MM.1S (cell line): ENCODE data around the gene HSF4.

Experiments used
- DNase-seq: peaks from one replicate; pipeline ENCODE4 v3.0.0-alpha.2; 2015
- H2AFZ ChIP-seq: fragments of 300-600 bp; sonication (generic); 2 replicates; pipeline ENCODE4 v1.6.0; 2016; ENCODE audit warnings: antibody characterized with exemption, low read length
- H3F3A ChIP-seq: fragments of 300-600 bp; sonication (generic); 2 replicates; pipeline ENCODE4 v1.6.1; 2016; ENCODE audit warnings: mild to moderate bottlenecking, antibody characterized with exemption, low read length, moderate library complexity, mixed read lengths; ENCODE audit not compliant: insufficient read depth
- H3K27ac ChIP-seq: fragments of 300-600 bp; sonication (generic); 2 replicates; pipeline ENCODE4 v1.5.1; 2016; ENCODE audit warnings: mild to moderate bottlenecking, low read length
- H3K27me3 ChIP-seq: fragments of 300-600 bp; sonication (generic); replicated peaks from 2 replicates; pipeline ENCODE4 v1.6.0; 2016; ENCODE audit warnings: low read length; ENCODE audit not compliant: insufficient read depth
- H3K36me3 ChIP-seq: fragments of 300-600 bp; sonication (generic); replicated peaks from 2 replicates; pipeline ENCODE4 v1.6.1; 2016; ENCODE audit warnings: mild to moderate bottlenecking, low read length, mixed read lengths; ENCODE audit not compliant: insufficient read depth
- H3K4me1 ChIP-seq: fragments of 300-600 bp; sonication (generic); 2 replicates; pipeline ENCODE4 v1.6.1; 2016; ENCODE audit warnings: low read length, mixed read lengths
- H3K4me2 ChIP-seq: fragments of 300-600 bp; sonication (generic); 2 replicates; pipeline ENCODE4 v1.6.0; 2016; ENCODE audit warnings: low read depth, low read length
- H3K4me3 ChIP-seq: fragments of 300-600 bp; sonication (generic); 2 replicates; pipeline ENCODE4 v1.5.1; 2016; ENCODE audit warnings: low read length, mixed read lengths
- H3K79me2 ChIP-seq: fragments of 300-600 bp; sonication (generic); 2 replicates; pipeline ENCODE4 v1.6.1; 2016; ENCODE audit warnings: mixed run types, low read length, mixed read lengths
- H3K9ac ChIP-seq: fragments of 300-600 bp; sonication (generic); 2 replicates; pipeline ENCODE4 v1.6.1; 2016; ENCODE audit warnings: low read length, mixed read lengths
- H3K9me2 ChIP-seq: fragments of 300-600 bp; sonication (generic); replicated peaks from 2 replicates; pipeline ENCODE4 v1.6.1; 2016; ENCODE audit warnings: mild to moderate bottlenecking, low read length, mixed read lengths; ENCODE audit not compliant: insufficient read depth
- H3K9me3 ChIP-seq: fragments of 300-600 bp; sonication (generic); replicated peaks from 2 replicates; pipeline ENCODE4 v1.6.1; 2016; ENCODE audit warnings: mild to moderate bottlenecking, low read length, mixed read lengths; ENCODE audit not compliant: insufficient read depth
- H4K20me1 ChIP-seq: fragments of 300-600 bp; sonication (generic); 2 replicates; pipeline ENCODE4 v1.6.1; 2016; ENCODE audit warnings: mild to moderate bottlenecking, low read length, moderate library complexity, mixed read lengths; ENCODE audit not compliant: insufficient read depth
- EZH2 ChIP-seq: fragments of 300-600 bp; sonication (generic); optimal IDR thresholded peaks from 2 replicates; pipeline ENCODE3; 2017; ENCODE audit warnings: low read depth, mild to moderate bottlenecking, antibody characterized with exemption, low read length, mixed read lengths
- EZH2phosphoT487 ChIP-seq: fragments of 300-600 bp; sonication (generic); IDR thresholded peaks from 2 replicates; pipeline ENCODE4 v1.6.1; 2018; ENCODE audit warnings: antibody characterized with exemption, low read length
- TF ChIP-seq, protein P1 (sequence below): fragments of 300-600 bp; sonication (generic); IDR thresholded peaks from 2 replicates; pipeline ENCODE4 v1.5.1; 2016; ENCODE audit warnings: antibody characterized with exemption, low read length, mixed read lengths

The HSF4 gene

DNA sequence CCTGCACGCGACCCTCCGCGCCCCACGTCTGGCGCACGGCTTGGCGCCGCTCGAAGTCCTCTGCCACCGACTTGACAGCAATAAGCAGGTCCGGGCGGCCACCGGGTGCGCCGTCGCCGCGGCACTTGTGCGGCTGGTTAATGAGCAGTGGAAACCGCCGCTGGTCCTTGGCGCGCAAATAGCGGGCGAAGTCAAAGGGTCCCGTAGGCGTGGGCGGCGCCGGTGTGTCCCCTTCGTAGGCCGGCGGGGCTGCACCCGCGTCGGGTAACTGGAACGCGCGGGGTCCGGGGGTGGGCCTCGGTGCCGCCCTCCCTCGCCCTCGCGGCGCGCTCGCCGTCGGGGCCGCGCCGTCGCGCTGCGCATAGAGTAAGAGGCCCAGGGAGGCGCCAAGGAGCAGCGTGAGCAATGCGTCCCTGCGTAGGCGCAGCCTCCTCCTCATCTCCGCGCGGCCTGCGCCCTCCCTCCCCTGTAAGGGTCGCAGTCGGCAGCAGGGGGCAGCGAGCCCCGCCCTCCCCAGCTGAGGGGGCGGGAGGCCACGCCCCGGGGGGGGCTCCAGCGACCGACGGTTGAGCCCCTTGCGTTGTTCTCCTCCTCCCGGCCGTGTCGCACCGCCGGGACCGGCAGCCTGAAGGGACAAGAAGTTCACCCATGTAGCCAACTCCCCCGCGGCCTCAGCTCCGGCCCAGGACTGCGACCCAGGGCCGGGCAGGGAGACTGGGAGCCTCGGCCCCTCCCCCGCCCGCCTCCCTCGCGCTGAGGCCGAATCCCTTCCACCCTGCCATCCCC lies 14.3 kb upstream of the HSF4 start:
- peak overlapping the region; percentile 63 for H3K9ac ChIP-seq
- peak overlapping the region; percentile 85 for H2AFZ ChIP-seq
- H4K20me1 ChIP-seq, result no peaks in the 10 kb centered on the region
- no peaks in the 10 kb centered on the region for H3K9me3 ChIP-seq
- no peaks in the 10 kb centered on the region for H3K36me3 ChIP-seq
- no peaks in the 10 kb centered on the region for H3K79me2 ChIP-seq
- H3K27me3 ChIP-seq, result no peaks in the 10 kb centered on the region
- no peaks in the 10 kb centered on the region for H3K4me1 ChIP-seq
- TF ChIP-seq EZH2phosphoT487 (no peak), EZH2 (no peak)
- TF ChIP-seq, protein P1, sequence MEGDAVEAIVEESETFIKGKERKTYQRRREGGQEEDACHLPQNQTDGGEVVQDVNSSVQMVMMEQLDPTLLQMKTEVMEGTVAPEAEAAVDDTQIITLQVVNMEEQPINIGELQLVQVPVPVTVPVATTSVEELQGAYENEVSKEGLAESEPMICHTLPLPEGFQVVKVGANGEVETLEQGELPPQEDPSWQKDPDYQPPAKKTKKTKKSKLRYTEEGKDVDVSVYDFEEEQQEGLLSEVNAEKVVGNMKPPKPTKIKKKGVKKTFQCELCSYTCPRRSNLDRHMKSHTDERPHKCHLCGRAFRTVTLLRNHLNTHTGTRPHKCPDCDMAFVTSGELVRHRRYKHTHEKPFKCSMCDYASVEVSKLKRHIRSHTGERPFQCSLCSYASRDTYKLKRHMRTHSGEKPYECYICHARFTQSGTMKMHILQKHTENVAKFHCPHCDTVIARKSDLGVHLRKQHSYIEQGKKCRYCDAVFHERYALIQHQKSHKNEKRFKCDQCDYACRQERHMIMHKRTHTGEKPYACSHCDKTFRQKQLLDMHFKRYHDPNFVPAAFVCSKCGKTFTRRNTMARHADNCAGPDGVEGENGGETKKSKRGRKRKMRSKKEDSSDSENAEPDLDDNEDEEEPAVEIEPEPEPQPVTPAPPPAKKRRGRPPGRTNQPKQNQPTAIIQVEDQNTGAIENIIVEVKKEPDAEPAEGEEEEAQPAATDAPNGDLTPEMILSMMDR, result no peak
- peak; percentile 31 for DNase-seq
- peak overlapping the region; percentile 91 for H3K4me2 ChIP-seq
- peak overlapping the region; percentile 77 for H3K4me3 ChIP-seq
- H3F3A ChIP-seq, result peaks cover 10% of the 10 kb centered on the region; the same call in 1 of the 2 replicates
- H3K9me2 ChIP-seq, result no peaks in the 10 kb centered on the region
- H3K27ac ChIP-seq, result peak overlapping the region; percentile 8; the same call in 1 of the 2 replicates

GRCh38 chr16:67150833-67151396 lies 13.6 kb upstream of the HSF4 start, which contains the start of gene B3GNT9:
Gene B3GNT9 (minus strand): TSS chr16:67150998. CDS start chr16:67150485, 513 bp downstream.
- H3K4me3 ChIP-seq, result peak within 1 kb of the TSS; percentile 77
- H3K9ac ChIP-seq, result peak within 1 kb of the TSS; percentile 63
- no peaks in the 10 kb centered on the region for H3K9me2 ChIP-seq
- H3K4me2 ChIP-seq, result peak within 1 kb of the TSS; percentile 91
- H3K36me3 ChIP-seq, result no peaks in the 10 kb centered on the region
- H3K9me3 ChIP-seq, result no peaks in the 10 kb centered on the region
- no peak for TF ChIP-seq EZH2
- TF ChIP-seq, protein P1, result no peak
- no peak for TF ChIP-seq EZH2phosphoT487
- peak within 1 kb of the TSS; percentile 8; the same call in 1 of the 2 replicates for H3K27ac ChIP-seq
- H3K4me1 ChIP-seq, result peaks cover 5% of the 10 kb centered on the region
- H2AFZ ChIP-seq, result peak within 1 kb of the TSS; percentile 85
- DNase-seq, result peak; percentile 72
- peaks cover 13% of the 10 kb centered on the region; the same call in 1 of the 2 replicates for H3F3A ChIP-seq
- H3K79me2 ChIP-seq, result 0 out of 2 replicates have a peak, but pooled peaks cover 4% of the 10 kb centered on the region
- no peaks in the 10 kb centered on the region for H4K20me1 ChIP-seq
- H3K27me3 ChIP-seq, result no peaks in the 10 kb centered on the region

DNA sequence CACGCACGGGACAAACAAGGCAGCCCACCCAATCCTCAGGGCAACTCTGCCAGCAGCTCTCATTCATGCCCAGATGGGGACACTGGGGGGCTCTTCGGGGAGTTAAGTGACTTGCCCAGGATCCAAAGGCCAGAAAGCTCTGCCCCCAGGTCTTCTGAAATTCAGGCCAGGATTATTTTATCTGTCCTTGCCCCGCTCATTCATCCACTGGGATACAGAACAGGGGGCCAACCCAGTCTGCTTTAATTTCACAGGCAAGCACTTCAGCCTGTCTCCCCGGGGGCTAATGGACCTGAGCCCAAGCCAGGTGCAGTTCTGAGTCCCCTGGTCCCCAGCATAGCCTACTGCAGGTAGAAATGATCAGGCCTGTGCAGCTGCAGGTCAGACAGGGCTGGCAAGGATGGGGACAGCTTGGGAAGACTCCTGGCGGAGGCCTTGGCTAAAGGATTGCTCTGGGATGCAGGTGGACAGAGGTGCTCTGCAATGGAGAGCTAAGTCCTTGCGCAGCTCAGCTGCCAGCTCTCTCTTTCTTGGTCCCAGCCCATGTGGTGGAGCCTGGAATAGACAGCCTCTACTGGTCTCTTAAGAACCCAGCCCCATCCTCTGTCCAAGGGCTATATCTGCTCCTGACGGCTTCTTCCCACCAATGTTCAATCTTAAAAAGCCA lies 13.0 kb upstream of the HSF4 start:
- H3K27me3 ChIP-seq, result no peaks in the 10 kb centered on the region

More for the DNA sequence above, 13.0 kb upstream of the HSF4 start:
- peaks cover 5% of the 10 kb centered on the region for H3K4me1 ChIP-seq
- peak overlapping the region; percentile 91 for H3K4me2 ChIP-seq
- peak overlapping the region; percentile 63; the same call in 1 of the 2 replicates for H3K9ac ChIP-seq
- H3K9me3 ChIP-seq, result no peaks in the 10 kb centered on the region
- peak overlapping the region; percentile 77 for H3K4me3 ChIP-seq
- no peaks in the 10 kb centered on the region for H3K9me2 ChIP-seq
- TF ChIP-seq EZH2 (no peak), EZH2phosphoT487 (no peak)
- TF ChIP-seq, protein P1, result no peak
- H2AFZ ChIP-seq, result peak overlapping the region; percentile 85; the same call in 1 of the 2 replicates
- H3K27ac ChIP-seq, result no peak overlapping the region
- no peaks in the 10 kb centered on the region for H4K20me1 ChIP-seq
- H3F3A ChIP-seq, result peaks cover 13% of the 10 kb centered on the region; the same call in 1 of the 2 replicates
- H3K79me2 ChIP-seq, result 0 out of 2 replicates have a peak, but pooled peaks cover 6% of the 10 kb centered on the region
- H3K36me3 ChIP-seq, result no peaks in the 10 kb centered on the region
- DNase-seq, result no peak
